Gastroesophageal sphincter (tissue), 3 donors: ENCODE data around the gene ADAMTS2.

Source experiments
- CTCF ChIP-seq, 4 experiments: fragments of 200-600 bp in 2 of 4; fragments of 450-650 bp in 2 of 4; sonication (generic) in 1 of 4; IDR thresholded peaks; one replicate each; pipeline ENCODE4 v1.5.1; 2017 to 2019; ENCODE audit warnings: antibody characterized with exemption in 4 of 4, mild to moderate bottlenecking in 2 of 4, moderate library complexity in 2 of 4
- EP300 ChIP-seq: sonication (generic); formaldehyde crosslinking; IDR thresholded peaks from one replicate; pipeline ENCODE4 v1.6.1; 2017; ENCODE audit warnings: antibody characterized with exemption, mild to moderate bottlenecking
- POLR2A ChIP-seq, 2 donors: fragments of 450-650 bp; IDR thresholded peaks; one replicate each; pipeline ENCODE4 v1.6.1; 2017; ENCODE audit warnings: antibody characterized with exemption in 2 of 2, mild to moderate bottlenecking in 2 of 2, moderate library complexity in 1 of 2
- POLR2AphosphoS5 ChIP-seq: sonication (generic); formaldehyde crosslinking; IDR thresholded peaks from one replicate; pipeline ENCODE4 v1.6.1; 2017; ENCODE audit warnings: antibody characterized with exemption

DNA sequence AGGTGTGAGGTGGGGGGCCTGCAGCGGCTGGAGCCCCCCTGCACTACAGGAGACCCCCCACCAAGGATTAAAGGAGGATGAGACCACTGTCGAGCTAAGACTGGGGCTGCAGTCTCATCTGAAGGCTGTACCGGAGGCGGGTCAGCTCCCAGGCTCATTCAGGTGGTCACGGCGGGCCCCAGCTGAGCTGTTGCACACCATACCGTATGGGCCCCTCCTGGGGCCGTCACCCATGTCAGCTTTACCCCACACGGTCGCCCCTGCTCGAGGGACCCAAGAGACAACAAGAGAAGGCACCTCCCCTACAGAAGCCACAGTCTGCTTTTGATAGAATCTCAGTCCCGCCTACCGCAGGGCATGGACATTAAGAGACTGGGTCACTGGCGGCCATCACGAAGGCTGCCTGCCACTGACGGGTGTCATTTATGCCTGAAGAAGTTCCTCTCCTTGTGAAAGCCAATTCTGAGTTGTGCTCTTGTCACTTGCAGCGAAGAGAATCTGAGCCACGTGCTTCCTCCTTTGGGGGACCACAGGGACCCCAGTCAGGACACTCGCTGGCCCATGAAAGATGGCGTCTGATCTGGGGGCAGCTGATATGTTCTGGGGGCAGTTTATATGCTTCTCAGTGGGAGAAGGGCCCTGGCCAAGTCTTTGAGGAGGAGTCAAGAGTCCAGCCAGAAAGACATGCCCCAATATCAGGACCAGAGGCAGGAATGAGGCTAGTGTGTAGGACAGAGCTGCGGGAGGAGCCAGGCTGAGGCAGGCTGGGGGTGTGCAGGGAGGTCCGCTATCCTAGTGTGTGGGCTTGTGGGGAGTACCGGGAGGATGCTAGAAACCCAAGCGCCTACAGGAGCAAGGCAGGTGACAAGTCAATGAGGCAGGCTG, 182.7 kb downstream of the ADAMTS2 start:
- no peak for TF ChIP-seq CTCF (IDR thresholded peaks at IDR 0.05)
- no peak for TF ChIP-seq EP300
- no peak for TF ChIP-seq POLR2A (IDR thresholded peaks at IDR 0.05)
- TF ChIP-seq POLR2AphosphoS5 = no peak
